H9 (cell line): ENCODE measurements around the gene MRM2. TPM values are rescaled to one million over a fixed set of nuclear protein-coding genes. Genes with fewer than 3 reads are reported as not detected.

Experiments
- DNase-seq: peaks from one replicate; pipeline ENCODE4 v3.0.0-alpha.2; 2017
- H2AFZ ChIP-seq: one replicate; pipeline ENCODE4 v1.6.1; 2013; ENCODE audit warnings: mild to moderate bottlenecking, low read length, control low read depth, moderate library complexity
- H2AK5ac ChIP-seq: 2 replicates; pipeline ENCODE4 v1.6.1; 2013; ENCODE audit warnings: low read length, control low read depth, mixed read lengths; ENCODE audit not compliant: insufficient read length
- H2BK120ac ChIP-seq: one replicate; pipeline ENCODE4 v1.6.1; 2013; ENCODE audit warnings: low read depth, mild to moderate bottlenecking, low read length, control low read depth, inconsistent platforms; ENCODE audit not compliant: poor library complexity, severe bottlenecking
- H2BK12ac ChIP-seq: 2 replicates; pipeline ENCODE4 v1.6.1; 2013; ENCODE audit warnings: low read length, control low read depth, mixed read lengths, low read depth; ENCODE audit not compliant: insufficient read length
- H2BK15ac ChIP-seq: 2 replicates; pipeline ENCODE4 v1.6.1; 2013; ENCODE audit warnings: low read depth, low read length, control low read depth
- H2BK20ac ChIP-seq: one replicate; pipeline ENCODE4 v1.6.1; 2013; ENCODE audit warnings: low read depth, mild to moderate bottlenecking, low read length, control low read depth, inconsistent platforms; ENCODE audit not compliant: poor library complexity, severe bottlenecking
- H2BK5ac ChIP-seq: 2 replicates; pipeline ENCODE4 v1.6.1; 2013; ENCODE audit warnings: low read length, control low read depth, mixed read lengths; ENCODE audit not compliant: insufficient read length
- H3K14ac ChIP-seq: 2 replicates; pipeline ENCODE4 v1.6.1; 2013; ENCODE audit warnings: low read length, control low read depth; ENCODE audit not compliant: insufficient read depth
- H3K18ac ChIP-seq: 2 replicates; pipeline ENCODE4 v1.6.1; 2013; ENCODE audit warnings: low read depth, mild to moderate bottlenecking, mixed read lengths, low read length, control low read depth; ENCODE audit not compliant: insufficient read length
- H3K23ac ChIP-seq: 2 replicates; pipeline ENCODE4 v1.6.1; 2013; ENCODE audit warnings: low read length, control low read depth, mixed read lengths, low read depth; ENCODE audit not compliant: insufficient read length
- H3K23me2 ChIP-seq: 2 replicates; pipeline ENCODE4 v1.6.1; 2013; ENCODE audit warnings: low read depth, mild to moderate bottlenecking, mixed read lengths, low read length, control low read depth; ENCODE audit not compliant: insufficient read length, poor library complexity, severe bottlenecking
- H3K27ac ChIP-seq: 2 replicates; pipeline ENCODE4 v1.5.1; 2013; ENCODE audit warnings: low read length, control low read depth, mixed read lengths, low read depth; ENCODE audit not compliant: insufficient read length
- H3K27me3 ChIP-seq: 2 replicates; pipeline ENCODE4 v1.6.1; 2013; ENCODE audit warnings: low read length, control low read depth, inconsistent platforms; ENCODE audit not compliant: insufficient read depth
- H3K4ac ChIP-seq: 2 replicates; pipeline ENCODE4 v1.6.1; 2013; ENCODE audit warnings: low read depth, mild to moderate bottlenecking, control low read depth, inconsistent platforms, low read length, moderate library complexity
- H3K4me1 ChIP-seq: 2 replicates; pipeline ENCODE4 v1.6.1; 2013; ENCODE audit warnings: low read length, control low read depth, inconsistent platforms; ENCODE audit not compliant: insufficient read depth
- H3K4me2 ChIP-seq: 2 replicates; pipeline ENCODE4 v1.6.1; 2013; ENCODE audit warnings: low read length, control low read depth, mixed read lengths; ENCODE audit not compliant: insufficient read length, insufficient read depth
- H3K56ac ChIP-seq: 2 replicates; pipeline ENCODE4 v1.6.1; 2013; ENCODE audit warnings: low read depth, mild to moderate bottlenecking, mixed read lengths, low read length, control low read depth; ENCODE audit not compliant: insufficient read length
- H3K79me1 ChIP-seq: 2 replicates; pipeline ENCODE4 v1.6.1; 2013; ENCODE audit warnings: low read depth, mild to moderate bottlenecking, moderate library complexity, low read length, control low read depth, inconsistent platforms; ENCODE audit not compliant: insufficient read depth, poor library complexity, severe bottlenecking
- H3K79me2 ChIP-seq: 2 replicates; pipeline ENCODE4 v1.6.1; 2013; ENCODE audit warnings: low read length, control low read depth, inconsistent platforms; ENCODE audit not compliant: insufficient read depth
- H3K9ac ChIP-seq: 2 replicates; pipeline ENCODE4 v1.6.1; 2013; ENCODE audit warnings: low read length, control low read depth, mixed read lengths; ENCODE audit not compliant: insufficient read length; ENCODE audit errors: extremely low read depth
- H3K9me3 ChIP-seq: one replicate; pipeline ENCODE4 v1.6.1; 2013; ENCODE audit warnings: low read depth, low read length, inconsistent platforms; ENCODE audit not compliant: control insufficient read depth
- H3T11ph ChIP-seq: one replicate; pipeline ENCODE4 v1.6.1; 2013; ENCODE audit warnings: mild to moderate bottlenecking, low read length, control low read depth, inconsistent platforms
- H4K20me1 ChIP-seq: one replicate; pipeline ENCODE4 v1.6.1; 2013; ENCODE audit not compliant: control insufficient read depth, insufficient read length, insufficient read depth
- H4K5ac ChIP-seq: 2 replicates; pipeline ENCODE4 v1.6.1; 2013; ENCODE audit warnings: low read depth, mild to moderate bottlenecking, mixed read lengths, low read length, control low read depth; ENCODE audit not compliant: insufficient read length
- H4K8ac ChIP-seq: replicated peaks from 2 replicates; pipeline ENCODE4 v1.6.1; 2013; ENCODE audit warnings: low read length, control low read depth, mixed read lengths, low read depth; ENCODE audit not compliant: insufficient read length
- H4K91ac ChIP-seq: 2 replicates; pipeline ENCODE4 v1.6.1; 2013; ENCODE audit warnings: low read depth, mild to moderate bottlenecking, moderate library complexity, mixed read lengths, low read length, control low read depth; ENCODE audit not compliant: insufficient read length
- H3K27ac Mint-ChIP-seq, 3 experiments: 2 replicates in 2 of 3; 3 replicates in 1 of 3; pipeline ENCODE4 v1.8.0; 2020 to 2021; ENCODE audit warnings: mixed read lengths in 3 of 3, mild to moderate bottlenecking in 1 of 3, moderate library complexity in 1 of 3
- H3K27me3 Mint-ChIP-seq: 2 replicates; pipeline ENCODE4 v1.8.0; 2021; ENCODE audit warnings: low read depth, mild to moderate bottlenecking, moderate library complexity, mixed read lengths
- H3K36me3 Mint-ChIP-seq, 3 experiments: 2 replicates in 2 of 3; 3 replicates in 1 of 3; pipeline ENCODE4 v1.8.0; 2020 to 2021; ENCODE audit warnings: low read depth in 3 of 3, mixed read lengths in 3 of 3; ENCODE audit not compliant: insufficient read depth in 1 of 3
- H3K4me1 Mint-ChIP-seq, 2 experiments: 2 replicates each; pipeline ENCODE4 v1.8.0; 2020; ENCODE audit warnings: mixed read lengths in 2 of 2
- H3K4me3 Mint-ChIP-seq, 2 experiments: 2 replicates in 1 of 2; 3 replicates in 1 of 2; pipeline ENCODE4 v1.8.0; 2020 to 2021; ENCODE audit warnings: mild to moderate bottlenecking in 2 of 2, mixed read lengths in 2 of 2, moderate library complexity in 1 of 2
- H3K9me3 Mint-ChIP-seq, 2 experiments: 2 replicates in 1 of 2; 3 replicates in 1 of 2; pipeline ENCODE4 v1.8.0; 2020; ENCODE audit warnings: mild to moderate bottlenecking in 2 of 2, mixed read lengths in 2 of 2, moderate library complexity in 1 of 2
- CTCF ChIP-seq: fragments of 200-600 bp; sonication (generic); conservative IDR thresholded peaks from 3 replicates; pipeline ENCODE4 v1.8.0; 2021; ENCODE audit warnings: antibody characterized with exemption, mild to moderate bottlenecking
- WGBS: extraction: QIAGEN DNeasy Blood & Tissue Kit; methylation state at CpG from one replicate; pipeline ENCODE4 v1.1.7; 2013; ENCODE audit warnings: missing lambda C conversion rate, low lambda C conversion rate, mixed read lengths; ENCODE audit not compliant: insufficient read length; ENCODE audit errors: extremely low coverage; 5-methylcytosine and 5-hydroxymethylcytosine counted together
- total RNA-seq: library from RNA; stranded (reverse); gene quantifications from 2 replicates; pipeline ENCODE4 v1.2.1, GENCODE V29; 2021

Gene MRM2
- total RNA-seq, 1 experiment from 2014 or later, result 59.0 TPM

- H3K9me3 Mint-ChIP-seq, result no peaks in the 10 kb centered on the region
- no CpG with 5 or more reads among the region's 4 CpGs for WGBS
These were observed 17.1 kb downstream of the MRM2 start for GRCh38 chr7:2224934-2225333.

More at GRCh38 chr7:2224934-2225333, 17.1 kb downstream of the MRM2 start:
- Mint-ChIP-seq H3K27ac (no peak overlapping the region), H3K4me1 (no peaks in the 10 kb centered on the region), H3K4me3 (no peak overlapping the region), H3K36me3 (peaks cover 31 to 79% (median 72%) of the 10 kb centered on the region in 3 experiments; a peak in 6 of 7 replicates), H3K27me3 (no peaks in the 10 kb centered on the region)
- no peaks in the 10 kb centered on the region for H4K20me1 ChIP-seq
- no peak overlapping the region for H2AFZ ChIP-seq
- H3K18ac ChIP-seq, result no peak overlapping the region
- no peak overlapping the region for H3T11ph ChIP-seq
- no peak overlapping the region for H2BK15ac ChIP-seq
- no peak overlapping the region for H2BK120ac ChIP-seq
- no peak overlapping the region for H4K91ac ChIP-seq
- H2BK20ac ChIP-seq, result no peak overlapping the region
- no peak overlapping the region for H3K4me2 ChIP-seq
- DNase-seq, result no peak
- no peaks in the 10 kb centered on the region for H3K23me2 ChIP-seq
- H2BK12ac ChIP-seq, result no peak overlapping the region
- no peak overlapping the region for H3K14ac ChIP-seq
- no peaks in the 10 kb centered on the region; the same call in 1 of the 2 replicates for H3K79me2 ChIP-seq
- H4K5ac ChIP-seq, result no peak overlapping the region
- no peaks in the 10 kb centered on the region for H3K9me3 ChIP-seq
- no peak overlapping the region for H3K56ac ChIP-seq
- H2BK5ac ChIP-seq, result no peak overlapping the region
- no peak overlapping the region for H3K9ac ChIP-seq
- H3K27ac ChIP-seq, result no peak overlapping the region
- no peak overlapping the region for H3K23ac ChIP-seq
- H3K79me1 ChIP-seq, result peaks cover 8% of the 10 kb centered on the region
- H3K4ac ChIP-seq, result no peak overlapping the region
- no peak overlapping the region for H2AK5ac ChIP-seq
- no peaks in the 10 kb centered on the region for H3K27me3 ChIP-seq
- no peaks in the 10 kb centered on the region for H3K4me1 ChIP-seq
- no peak for TF ChIP-seq CTCF
- no peak overlapping the region for H4K8ac ChIP-seq
